HG03558 (cell line): ENCODE results near the gene GAB2.

ENCODE experiments used
- ATAC-seq: cut with Tn5 transposase; IDR thresholded peaks from one replicate; pipeline ENCODE4 v1.9.1; 2021; ENCODE audit warnings: moderate number of reproducible peaks; ENCODE audit not compliant: unreplicated experiment; ENCODE audit errors: extremely low read depth

The GAB2 gene

GRCh38 chr11:78429209-78429608 lies 11.6 kb upstream of the GAB2 start:
- ATAC-seq = no peak

- ATAC-seq = no peak
Observed at GRCh38 chr11:78428773-78429172, 11.2 kb upstream of the GAB2 start.

GRCh38 chr11:78428266-78428636 lies 10.6 kb upstream of the GAB2 start:
- ATAC-seq = no peak

GRCh38 chr11:78427615-78428265 lies 10.1 kb upstream of the GAB2 start:
- ATAC-seq = no peak

- ATAC-seq = no peak
Observed at GRCh38 chr11:78426845-78427244, 9.2 kb upstream of the GAB2 start.

GRCh38 chr11:78425399-78426070 lies 7.9 kb upstream of the GAB2 start:
- no peak for ATAC-seq

- ATAC-seq = no peak
Observed at GRCh38 chr11:78424334-78425270, 7.0 kb upstream of the GAB2 start.

- no peak for ATAC-seq
Observed at GRCh38 chr11:78423241-78423640, 5.6 kb upstream of the GAB2 start.

GRCh38 chr11:78420796-78421209 lies 3.2 kb upstream of the GAB2 start:
- no peak for ATAC-seq

GRCh38 chr11:78420255-78420764 lies 2.7 kb upstream of the GAB2 start:
- ATAC-seq = no peak

GRCh38 chr11:78419327-78419726 lies 1.7 kb upstream of the GAB2 start:
- ATAC-seq = no peak

- no peak for ATAC-seq
Observed at GRCh38 chr11:78418584-78419211, 1.1 kb upstream of the GAB2 start.

- ATAC-seq = peak; percentile 23
Observed at GRCh38 chr11:78417888-78418583, 416 bp upstream of the GAB2 start.

- ATAC-seq = peak; percentile 28
Observed at GRCh38 chr11:78416285-78417174, 1.1 kb downstream of the GAB2 start.

- no peak for ATAC-seq
Observed at GRCh38 chr11:78415338-78415737, 2.3 kb downstream of the GAB2 start.

- ATAC-seq = no peak
Observed at GRCh38 chr11:78414321-78415051, 3.1 kb downstream of the GAB2 start.

GRCh38 chr11:78408619-78409018 lies 9.0 kb downstream of the GAB2 start:
- no peak for ATAC-seq

- no peak for ATAC-seq
Observed at GRCh38 chr11:78406568-78407196, 10.9 kb downstream of the GAB2 start.
